Measurements from ENCODE around the gene LILRA6.

- TF ChIP-seq SUZ12 (IDR thresholded peaks at IDR 0.05) (no peak), BHLHE40 (IDR thresholded peaks at IDR 0.05; ENCODE audit: borderline replicate concordance) (no peak)
Observed at GRCh38 chr19:54204767-54205468, 37.7 kb downstream of the LILRA6 start.

Data from HEK293T (cell line).